Upper lobe of left lung (tissue), 6 donors: ENCODE data around the gene KRTAP1-1. TPM values are rescaled to one million over a fixed set of nuclear protein-coding genes. Genes with fewer than 3 reads are reported as not detected.
A peak's percentile ranks its signal among the peaks of the same experiment; 100 is the strongest.
"Not testable (repeated sequence)": the region's sequence is repeated elsewhere in the genome, so short reads cannot be mapped to it uniquely, and the experiment has no call there.

Source experiments
- ATAC-seq, 2 donors: fragments of 200-7000 bp; cut with Tn5 transposase; one replicate each; pipeline ENCODE4 v1.9.1; 2022; ENCODE audit warnings: mild to moderate bottlenecking in 2 of 2, moderate library complexity in 2 of 2; ENCODE audit not compliant: low FRiP score in 2 of 2
- DNase-seq, 2 donors: peaks; one replicate each; pipeline ENCODE4 v3.0.0-alpha.2; 2019 to 2020
- H3K27ac ChIP-seq, 4 donors: fragments of 200-600 bp; sonication (generic); one replicate each; pipeline ENCODE4 v1.5.1; 2016 to 2019
- H3K27me3 ChIP-seq, 4 donors: fragments of 200-600 bp; sonication (generic); one replicate each; pipeline ENCODE4 v1.5.1; 2017 to 2019
- H3K36me3 ChIP-seq, 4 donors: fragments of 200-600 bp; sonication (generic); one replicate each; pipeline ENCODE4 v1.5.1; 2016 to 2019
- H3K4me1 ChIP-seq, 4 donors: fragments of 200-600 bp; sonication (generic); one replicate each; pipeline ENCODE4 v1.5.1; 2018 to 2019
- H3K4me3 ChIP-seq, 4 donors: fragments of 200-600 bp; sonication (generic); one replicate each; pipeline ENCODE4 v1.5.1; 2017 to 2019; ENCODE audit warnings: mild to moderate bottlenecking in 2 of 4, moderate library complexity in 1 of 4
- H3K9me3 ChIP-seq, 4 donors: fragments of 200-600 bp; sonication (generic); one replicate each; pipeline ENCODE4 v1.5.1; 2018 to 2019
- CTCF ChIP-seq, 6 experiments: fragments of 450-650 bp in 4 of 6; fragments of 200-600 bp in 2 of 6; sonication (generic) in 2 of 6; IDR thresholded peaks; one replicate each; pipeline ENCODE4 v1.5.1; 2016 to 2019; ENCODE audit warnings: antibody characterized with exemption in 6 of 6
- EP300 ChIP-seq, 4 donors: sonication (generic); formaldehyde crosslinking; IDR thresholded peaks; one replicate each; pipeline ENCODE4 v1.5.1; 2017; ENCODE audit warnings: antibody characterized with exemption in 4 of 4, control low read depth in 2 of 4
- POLR2A ChIP-seq, 4 donors: fragments of 450-650 bp; IDR thresholded peaks; one replicate each; pipeline ENCODE4 v1.5.1; 2016 to 2017; ENCODE audit warnings: antibody characterized with exemption in 4 of 4, mild to moderate bottlenecking in 2 of 4
- POLR2AphosphoS5 ChIP-seq, 2 donors: sonication (generic); formaldehyde crosslinking; IDR thresholded peaks; one replicate each; pipeline ENCODE4 v1.5.1; 2017; ENCODE audit warnings: antibody characterized with exemption in 2 of 2
- WGBS, 2 donors: methylation state at CpG; one replicate each; pipeline ENCODE4 v1.1.5; 2017 to 2018; 5-methylcytosine and 5-hydroxymethylcytosine counted together
- total RNA-seq, 6 donors: library from RNA; depleted of rRNA in 4 of 6; stranded (reverse); fragments of >200 nt in 4 of 6; gene quantifications; one replicate each; pipeline versions ENCODE4 v1.1.0 to v1.2.1, GENCODE V29; 2016 to 2021
- donor health status: DM: no; HTN: no; CAD: no; lungs with moderate emphysema.
- donor health status: DM: no; HTN: yes; CAD: no; lungs with severe emphysema.

The KRTAP1-1 gene
- total RNA-seq, 6 donors from 2014 or later, result not detected

DNA sequence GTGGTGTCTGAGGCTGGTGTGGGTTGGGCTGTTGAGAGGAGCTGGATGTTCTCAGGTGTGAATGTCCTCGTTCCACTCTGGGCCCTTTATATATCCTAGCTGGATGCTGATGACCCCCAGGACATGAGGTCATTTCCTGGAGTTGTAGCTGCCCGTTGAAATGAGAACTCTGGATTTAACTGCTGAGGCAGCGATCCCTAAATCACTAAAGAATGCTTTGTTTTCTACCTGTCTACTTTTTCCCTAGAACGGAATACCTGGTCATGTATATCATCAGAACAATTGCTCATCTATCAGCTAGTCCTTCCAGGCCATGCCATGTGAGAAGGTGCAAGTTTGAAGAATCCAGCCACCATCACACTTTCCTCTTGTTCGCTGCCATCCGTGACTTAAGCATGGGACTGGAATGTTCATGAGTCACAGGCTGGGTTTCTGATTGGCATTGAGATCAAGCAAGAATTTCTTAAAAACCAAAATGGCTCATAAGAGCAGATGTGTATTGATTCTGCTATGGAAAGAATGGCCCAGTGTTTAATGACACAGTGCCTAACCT, 18.9 kb upstream of the KRTAP1-1 start, which contains the start of gene KRTAP2-3:
TSS of gene KRTAP2-3 (minus strand) at position 63 of the 553 bp plus-strand sequence. CDS start 64 bp downstream, outside the sequence.
- TF ChIP-seq EP300 (IDR thresholded peaks at IDR 0.05) (no peak), POLR2A (IDR thresholded peaks at IDR 0.05) (no peak), CTCF (IDR thresholded peaks at IDR 0.05) (no peak), POLR2AphosphoS5 (IDR thresholded peaks at IDR 0.05) (no peak)
- Histone ChIP-seq H3K9me3 (no peaks in the 10 kb centered on the region), H3K27me3 (no peaks in the 10 kb centered on the region), H3K36me3 (no peaks in the 10 kb centered on the region), H3K27ac (no peak within 1 kb of the TSS), H3K4me1 (no peaks in the 10 kb centered on the region), H3K4me3 (no peak within 1 kb of the TSS)
- DNase-seq, result no peak
- no peak for ATAC-seq
- WGBS, 2 donors, result 61 to 79% methylated on average over 5 to 6 of the region's 6 CpGs

GRCh38 chr17:41059276-41060051, 18.2 kb upstream of the KRTAP1-1 start:
- H3K9me3 ChIP-seq, H3K4me1 ChIP-seq, H3K36me3 ChIP-seq, ATAC-seq, H3K27ac ChIP-seq, H3K4me3 ChIP-seq, H3K27me3 ChIP-seq: not testable (repeated sequence)
- 31 to 39% methylated on average over 7 to 11 of the region's 31 CpGs for WGBS, 2 donors
- peak in 1 of 2 donors; percentile 59 for DNase-seq

DNA sequence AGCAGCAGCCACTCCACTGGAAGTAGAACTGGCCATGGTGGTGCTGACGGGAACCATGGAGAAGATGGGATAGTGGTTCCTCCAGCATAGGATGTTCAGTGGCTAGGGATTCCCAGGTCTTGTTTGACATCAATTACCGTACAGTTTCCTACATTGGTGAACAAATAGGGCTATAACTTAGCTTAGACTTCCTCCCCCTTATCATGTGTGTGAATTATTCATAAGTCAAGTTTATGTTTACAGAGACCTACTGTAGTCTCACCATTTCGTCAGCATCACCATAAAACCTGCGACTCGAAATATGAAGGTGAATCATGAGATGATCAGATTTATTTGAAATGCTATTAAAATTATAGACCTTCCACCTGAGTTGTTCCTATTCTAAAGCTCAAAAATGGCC, 17.5 kb upstream of the KRTAP1-1 start:
- TF ChIP-seq EP300 (IDR thresholded peaks at IDR 0.05) (no peak), POLR2A (IDR thresholded peaks at IDR 0.05) (no peak), POLR2AphosphoS5 (IDR thresholded peaks at IDR 0.05) (no peak), CTCF (IDR thresholded peaks at IDR 0.05) (no peak)
- ATAC-seq, result no peak
- Histone ChIP-seq H3K27me3 (no peaks in the 10 kb centered on the region), H3K4me3 (no peak overlapping the region), H3K36me3 (no peaks in the 10 kb centered on the region), H3K9me3 (no peaks in the 10 kb centered on the region), H3K27ac (no peak overlapping the region), H3K4me1 (no peaks in the 10 kb centered on the region)
- 87 to 90% methylated on average over 5 of the region's 5 CpGs for WGBS, 2 donors
- DNase-seq, result no peak

DNA sequence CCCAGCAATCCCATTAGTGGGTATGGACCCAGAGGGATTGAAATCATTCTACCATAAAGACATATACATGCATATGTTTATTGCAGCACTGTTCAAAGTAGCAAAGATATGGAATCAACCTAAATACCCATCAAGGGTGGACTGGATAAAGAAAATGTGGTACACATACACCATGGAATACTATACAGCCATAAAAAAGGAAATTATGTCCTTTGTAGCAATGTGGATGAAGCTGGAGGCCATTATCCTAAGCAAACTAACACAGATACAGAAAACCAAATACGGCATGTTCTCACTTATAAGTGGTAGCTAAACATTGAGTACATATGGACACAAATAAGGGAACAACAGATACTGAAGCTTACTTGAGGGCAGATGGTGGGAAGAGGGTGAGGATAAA, 16.3 kb upstream of the KRTAP1-1 start:
- Histone ChIP-seq H3K4me3 (no peak overlapping the region), H3K4me1 (no peaks in the 10 kb centered on the region), H3K27me3 (no peaks in the 10 kb centered on the region), H3K27ac (no peak overlapping the region), H3K9me3 (no peaks in the 10 kb centered on the region), H3K36me3 (no peaks in the 10 kb centered on the region)
- WGBS, 2 donors, result 93% methylated on average over 1 of the region's 1 CpG
- TF ChIP-seq EP300 (IDR thresholded peaks at IDR 0.05), result no peak
- TF ChIP-seq POLR2A (IDR thresholded peaks at IDR 0.05), result no peak
- no peak for TF ChIP-seq CTCF (IDR thresholded peaks at IDR 0.05)
- no peak for TF ChIP-seq POLR2AphosphoS5 (IDR thresholded peaks at IDR 0.05)
- DNase-seq (no peak), ATAC-seq (no peak)

DNA sequence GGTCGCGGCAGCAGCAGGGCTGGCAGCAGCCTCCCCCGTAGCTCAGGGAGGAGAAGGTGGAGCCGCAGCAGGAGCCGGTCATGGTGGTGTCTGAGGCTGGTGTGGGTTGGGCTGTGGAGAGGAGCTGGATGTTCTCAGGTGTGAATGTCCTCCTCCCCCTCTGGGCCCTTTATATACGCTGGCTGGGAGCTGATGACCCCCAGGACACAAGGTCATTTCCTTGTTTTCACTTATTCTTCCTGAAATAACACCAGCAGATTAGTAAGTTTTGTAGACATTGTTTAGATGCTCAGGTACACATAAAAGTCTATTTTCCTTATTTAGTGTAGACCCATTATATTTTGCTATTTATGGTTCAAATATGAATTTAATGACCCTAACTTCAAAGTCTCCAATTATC, 13.9 kb upstream of the KRTAP1-1 start, which contains the start of gene KRTAP2-2:
TSS of gene KRTAP2-2 (minus strand) at position 101 of the 400 bp plus-strand sequence. CDS start at position 82, 19 bp downstream.
- H3K9me3 ChIP-seq, ATAC-seq, H3K36me3 ChIP-seq, H3K27ac ChIP-seq, H3K4me3 ChIP-seq, H3K4me1 ChIP-seq, DNase-seq, H3K27me3 ChIP-seq: not testable (repeated sequence)
- 36 to 67% methylated on average over 1 of the region's 6 CpGs for WGBS, 2 donors

DNA sequence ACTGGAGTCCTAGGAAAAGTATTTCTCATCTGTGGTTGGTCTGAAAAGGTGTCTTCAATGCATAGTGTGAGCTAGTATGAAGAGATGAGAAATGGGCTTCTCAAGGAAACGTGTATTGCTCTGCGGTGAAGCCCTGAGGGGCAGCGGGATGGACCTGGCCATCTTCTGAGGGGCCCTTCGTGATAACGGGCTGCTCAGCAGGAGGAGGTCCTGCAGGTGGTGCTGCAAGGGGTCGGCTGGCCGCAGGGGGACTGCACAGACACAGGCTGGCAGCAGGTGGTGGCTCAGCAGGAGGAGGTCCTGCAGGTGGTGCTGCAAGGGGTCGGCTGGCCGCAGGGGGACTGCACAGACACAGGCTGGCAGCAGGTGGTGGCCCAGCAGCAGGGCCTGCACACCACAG, 13.3 kb upstream of the KRTAP1-1 start:
- not testable (repeated sequence) for ATAC-seq, H3K36me3 ChIP-seq, H3K27ac ChIP-seq, H3K9me3 ChIP-seq, H3K4me3 ChIP-seq, H3K4me1 ChIP-seq, H3K27me3 ChIP-seq
- WGBS, 2 donors, result 73 to 90% methylated on average over 4 to 7 of the region's 9 CpGs
- peak in 1 of 2 donors; percentile 8 for DNase-seq
